Mesenchymal stem cell (in vitro differentiated cells and primary cell): ENCODE results near the gene PKP3.
"Not testable (repeated sequence)": the region's sequence is repeated elsewhere in the genome, so short reads cannot be mapped to it uniquely, and the experiment has no call there.

Experiments used
- DNase-seq: peaks from one replicate; pipeline ENCODE4 v3.0.0-alpha.2; 2013
- H2AFZ ChIP-seq: one replicate; pipeline ENCODE4 v1.6.1; 2013; ENCODE audit warnings: low read depth, mild to moderate bottlenecking, control low read depth, inconsistent platforms, low read length, moderate library complexity
- H2AK5ac ChIP-seq: 2 replicates; pipeline ENCODE4 v1.6.1; 2013; ENCODE audit warnings: low read length, moderate library complexity, mild to moderate bottlenecking, inconsistent platforms; ENCODE audit not compliant: severe bottlenecking
- H2BK120ac ChIP-seq: one replicate; pipeline ENCODE4 v1.6.1; 2013; ENCODE audit warnings: low read depth, mild to moderate bottlenecking, inconsistent platforms, low read length, moderate library complexity
- H2BK12ac ChIP-seq, 2 experiments: one replicate each; pipeline ENCODE4 v1.6.1; 2013; ENCODE audit warnings: inconsistent platforms in 2 of 2, low read length in 2 of 2, mild to moderate bottlenecking in 2 of 2, moderate library complexity in 2 of 2, control low read depth in 1 of 2
- H2BK15ac ChIP-seq: one replicate; pipeline ENCODE4 v1.6.1; 2013; ENCODE audit warnings: mild to moderate bottlenecking, low read depth, inconsistent platforms; ENCODE audit not compliant: poor library complexity, severe bottlenecking
- H2BK5ac ChIP-seq: 2 replicates; pipeline ENCODE4 v1.6.1; 2013; ENCODE audit warnings: low read depth, mild to moderate bottlenecking, low read length, control low read depth, inconsistent platforms; ENCODE audit not compliant: poor library complexity, severe bottlenecking
- H3K14ac ChIP-seq, 2 experiments: one replicate each; pipeline ENCODE4 v1.6.1; 2013; ENCODE audit warnings: inconsistent platforms in 2 of 2, low read length in 2 of 2, control low read depth in 1 of 2, mild to moderate bottlenecking in 1 of 2, moderate library complexity in 1 of 2
- H3K18ac ChIP-seq, 2 experiments: one replicate each; pipeline ENCODE4 v1.6.1; 2013; ENCODE audit warnings: inconsistent platforms in 2 of 2, low read length in 2 of 2, control low read depth in 1 of 2, low read depth in 1 of 2, mild to moderate bottlenecking in 1 of 2
- H3K23ac ChIP-seq, 2 experiments: one replicate each; pipeline ENCODE4 v1.6.1; 2013; ENCODE audit warnings: inconsistent platforms in 2 of 2, low read length in 2 of 2, mild to moderate bottlenecking in 2 of 2, moderate library complexity in 2 of 2, control low read depth in 1 of 2
- H3K27ac ChIP-seq: 2 replicates; pipeline ENCODE4 v1.5.1; 2013; ENCODE audit warnings: mild to moderate bottlenecking, moderate library complexity, low read length, control low read depth, inconsistent platforms; ENCODE audit not compliant: poor library complexity, severe bottlenecking
- H3K27me3 ChIP-seq, 2 experiments: 2 replicates each; pipeline versions ENCODE4 v1.6.1 to v1.7.0; 2013; ENCODE audit warnings: low read length in 2 of 2, mild to moderate bottlenecking in 2 of 2, moderate library complexity in 2 of 2, control low read depth in 1 of 2, inconsistent platforms in 1 of 2; ENCODE audit not compliant: control insufficient read depth in 1 of 2, insufficient read depth in 1 of 2
- H3K36me3 ChIP-seq, 2 experiments: 2 replicates each; pipeline versions ENCODE4 v1.6.1 to v1.7.0; 2013; ENCODE audit warnings: low read length in 2 of 2, control low read depth in 1 of 2, inconsistent platforms in 1 of 2, low read depth in 1 of 2, mild to moderate bottlenecking in 1 of 2; ENCODE audit not compliant: insufficient read depth in 2 of 2, control insufficient read depth in 1 of 2
- H3K4ac ChIP-seq, 2 experiments: one replicate each; pipeline ENCODE4 v1.6.1; 2013; ENCODE audit warnings: inconsistent platforms in 2 of 2, low read length in 2 of 2, mild to moderate bottlenecking in 2 of 2, moderate library complexity in 2 of 2, control low read depth in 1 of 2, low read depth in 1 of 2
- H3K4me1 ChIP-seq: 2 replicates; pipeline ENCODE4 v1.6.1; 2013; ENCODE audit warnings: low read depth, low read length, control low read depth; ENCODE audit not compliant: control insufficient read depth, insufficient read depth
- H3K4me2 ChIP-seq: 2 replicates; pipeline ENCODE4 v1.6.1; 2013; ENCODE audit warnings: low read length, mild to moderate bottlenecking, inconsistent platforms; ENCODE audit not compliant: poor library complexity, severe bottlenecking
- H3K4me3 ChIP-seq, 2 experiments: 2 replicates each; pipeline versions ENCODE4 v1.5.1 to v1.7.0; 2013; ENCODE audit warnings: low read length in 2 of 2, mild to moderate bottlenecking in 2 of 2, control low read depth in 1 of 2, low read depth in 1 of 2; ENCODE audit not compliant: insufficient read depth in 1 of 2
- H3K79me1 ChIP-seq: replicated peaks from 2 replicates; pipeline ENCODE4 v1.6.1; 2013; ENCODE audit warnings: mild to moderate bottlenecking, control low read depth, low read length, inconsistent platforms; ENCODE audit not compliant: poor library complexity, severe bottlenecking
- H3K9ac ChIP-seq: 2 replicates; pipeline ENCODE4 v1.7.0; 2013; ENCODE audit warnings: mild to moderate bottlenecking, low read length, moderate library complexity
- H3K9me3 ChIP-seq: 2 replicates; pipeline ENCODE4 v1.7.0; 2013; ENCODE audit warnings: mild to moderate bottlenecking, low read length; ENCODE audit not compliant: control insufficient read depth
- H4K8ac ChIP-seq: one replicate; pipeline ENCODE4 v1.6.1; 2013; ENCODE audit warnings: inconsistent platforms, mild to moderate bottlenecking, low read length, moderate library complexity
- H4K91ac ChIP-seq: one replicate; pipeline ENCODE4 v1.6.1; 2013; ENCODE audit warnings: mild to moderate bottlenecking, low read length, inconsistent platforms
- WGBS: methylation state at CpG from one replicate; pipeline ENCODE4 v1.1.7; 2013; ENCODE audit warnings: mixed read lengths; 5-methylcytosine and 5-hydroxymethylcytosine counted together

Gene PKP3

GRCh38 chr11:399731-400211 lies 5.8 kb downstream of the PKP3 start:
- Histone ChIP-seq H4K8ac (no peak overlapping the region), H3K4me2 (no peak overlapping the region)

GRCh38 chr11:400241-400689 lies 6.3 kb downstream of the PKP3 start:
- H3K4ac ChIP-seq: no peak overlapping the region
- H2BK5ac ChIP-seq: no peak overlapping the region
- H3K27ac ChIP-seq: no peak overlapping the region
- no peak overlapping the region for H3K14ac ChIP-seq
- DNase-seq: no peak
- H4K91ac ChIP-seq: no peak overlapping the region
- no peaks in the 10 kb centered on the region for H3K9me3 ChIP-seq
- no peak overlapping the region for H2BK15ac ChIP-seq
- no peak overlapping the region for H3K9ac ChIP-seq
- no peak overlapping the region for H2BK120ac ChIP-seq
- H2BK12ac ChIP-seq: no peak overlapping the region
- peaks cover 13% of the 10 kb centered on the region for H3K4me1 ChIP-seq
- H3K23ac ChIP-seq: no peak overlapping the region
- H3K4me2 ChIP-seq: no peak overlapping the region
- H3K18ac ChIP-seq: no peak overlapping the region
- no peak overlapping the region for H3K4me3 ChIP-seq
- H3K36me3 ChIP-seq: peaks cover 0 to 55% of the 10 kb centered on the region in 2 experiments
- no peak overlapping the region for H2AK5ac ChIP-seq
- H3K79me1 ChIP-seq: no peaks in the 10 kb centered on the region
- WGBS: 98% methylated on average over 41 of the region's 50 CpGs
- H4K8ac ChIP-seq: no peak overlapping the region
- no peaks in the 10 kb centered on the region for H3K27me3 ChIP-seq
- no peak overlapping the region for H2AFZ ChIP-seq

More at GRCh38 chr11:399731-400211, 5.8 kb downstream of the PKP3 start:
- Histone ChIP-seq H3K79me1 (no peaks in the 10 kb centered on the region), H4K91ac (no peak overlapping the region), H2BK15ac (no peak overlapping the region), H3K27ac (no peak overlapping the region), H3K9ac (no peak overlapping the region), H3K36me3 (peaks cover 0 to 50% of the 10 kb centered on the region in 2 experiments), H2BK5ac (no peak overlapping the region), H2AFZ (no peak overlapping the region), H3K4ac (no peak overlapping the region), H3K9me3 (no peaks in the 10 kb centered on the region), H2BK120ac (no peak overlapping the region), H3K23ac (no peak overlapping the region), H3K4me1 (peaks cover 15% of the 10 kb centered on the region), H3K27me3 (no peaks in the 10 kb centered on the region), H3K14ac (no peak overlapping the region), H3K18ac (no peak overlapping the region), H2BK12ac (no peak overlapping the region), H2AK5ac (no peak overlapping the region), H3K4me3 (no peak overlapping the region)
- no peak for DNase-seq
- 94% methylated on average over 21 of the region's 21 CpGs for WGBS

- not testable (repeated sequence) for H3K4me3 ChIP-seq, H3K23ac ChIP-seq, H4K91ac ChIP-seq, H2AFZ ChIP-seq, H3K79me1 ChIP-seq, H2BK12ac ChIP-seq, H3K9ac ChIP-seq, H3K27ac ChIP-seq, H3K14ac ChIP-seq, H2AK5ac ChIP-seq, H2BK15ac ChIP-seq, H4K8ac ChIP-seq, H2BK5ac ChIP-seq, H2BK120ac ChIP-seq, H3K9me3 ChIP-seq, H3K4ac ChIP-seq, H3K18ac ChIP-seq, DNase-seq, H3K4me2 ChIP-seq, H3K27me3 ChIP-seq
- no CpG with 5 or more reads among the region's 52 CpGs for WGBS
- Histone ChIP-seq H3K4me1 (peaks cover 13% of the 10 kb centered on the region), H3K36me3 (peaks cover 0 to 58% of the 10 kb centered on the region in 2 experiments)
Measured at GRCh38 chr11:401196-401595, 7.2 kb downstream of the PKP3 start.

GRCh38 chr11:403021-403760 lies 9.2 kb downstream of the PKP3 start:
- Histone ChIP-seq H3K27ac (no peak overlapping the region), H3K36me3 (peaks cover 0 to 46% of the 10 kb centered on the region in 2 experiments), H3K79me1 (peaks cover 4% of the 10 kb centered on the region), H3K14ac (no peak overlapping the region), H3K18ac (no peak overlapping the region), H2BK12ac (no peak overlapping the region), H3K4ac (no peak overlapping the region), H4K91ac (peak overlapping the region; percentile 39), H4K8ac (no peak overlapping the region), H2BK15ac (peak overlapping the region; percentile 52), H3K4me3 (no peak overlapping the region), H3K9ac (no peak overlapping the region), H2AFZ (no peak overlapping the region), H3K23ac (no peak overlapping the region), H3K27me3 (no peaks in the 10 kb centered on the region), H3K9me3 (no peaks in the 10 kb centered on the region), H2AK5ac (no peak overlapping the region), H3K4me1 (peaks cover 27% of the 10 kb centered on the region), H2BK120ac (no peak overlapping the region), H3K4me2 (no peak overlapping the region), H2BK5ac (no peak overlapping the region)
- DNase-seq: no peak
- 94% methylated on average over 52 of the region's 55 CpGs for WGBS
